Effector memory CD4-positive, alpha-beta T cell (primary cell): ENCODE data around the gene NUP54.

Source experiments
- DNase-seq, 3 donors: peaks; one replicate each; pipeline ENCODE4 v3.0.0-alpha.2; 2020
- H3K27ac ChIP-seq: 2 replicates; pipeline ENCODE4 v1.7.0; 2013; ENCODE audit warnings: mild to moderate bottlenecking, low read length, moderate library complexity; ENCODE audit not compliant: insufficient read depth, poor library complexity, severe bottlenecking
- H3K27me3 ChIP-seq: replicated peaks from 2 replicates; pipeline ENCODE4 v1.7.0; 2013; ENCODE audit warnings: mild to moderate bottlenecking, low read length; ENCODE audit not compliant: insufficient read depth, control insufficient read depth, poor library complexity, severe bottlenecking
- H3K36me3 ChIP-seq: 2 replicates; pipeline ENCODE4 v1.7.0; 2013; ENCODE audit warnings: mild to moderate bottlenecking, low read length, moderate library complexity; ENCODE audit not compliant: control insufficient read depth, insufficient read depth
- H3K4me1 ChIP-seq: 2 replicates; pipeline ENCODE4 v1.7.0; 2013; ENCODE audit warnings: low read length, mild to moderate bottlenecking; ENCODE audit not compliant: control insufficient read depth, insufficient read depth, poor library complexity, severe bottlenecking
- H3K4me3 ChIP-seq: 2 replicates; pipeline ENCODE4 v1.7.0; 2013; ENCODE audit warnings: low read length, low read depth, mild to moderate bottlenecking; ENCODE audit not compliant: insufficient read depth, poor library complexity, severe bottlenecking
- H3K9me3 ChIP-seq: 2 replicates; pipeline ENCODE4 v1.7.0; 2013; ENCODE audit warnings: mild to moderate bottlenecking, low read length, moderate library complexity; ENCODE audit not compliant: control insufficient read depth
- total RNA-seq, 3 donors: gene quantifications; one replicate each; lab custom pipeline; 2026; lab: John Stamatoyannopoulos, UW

The NUP54 gene, protein sequence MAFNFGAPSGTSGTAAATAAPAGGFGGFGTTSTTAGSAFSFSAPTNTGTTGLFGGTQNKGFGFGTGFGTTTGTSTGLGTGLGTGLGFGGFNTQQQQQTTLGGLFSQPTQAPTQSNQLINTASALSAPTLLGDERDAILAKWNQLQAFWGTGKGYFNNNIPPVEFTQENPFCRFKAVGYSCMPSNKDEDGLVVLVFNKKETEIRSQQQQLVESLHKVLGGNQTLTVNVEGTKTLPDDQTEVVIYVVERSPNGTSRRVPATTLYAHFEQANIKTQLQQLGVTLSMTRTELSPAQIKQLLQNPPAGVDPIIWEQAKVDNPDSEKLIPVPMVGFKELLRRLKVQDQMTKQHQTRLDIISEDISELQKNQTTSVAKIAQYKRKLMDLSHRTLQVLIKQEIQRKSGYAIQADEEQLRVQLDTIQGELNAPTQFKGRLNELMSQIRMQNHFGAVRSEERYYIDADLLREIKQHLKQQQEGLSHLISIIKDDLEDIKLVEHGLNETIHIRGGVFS
- 42.2 to 54.5 (median 45.7) reads per million in 3 donors for total RNA-seq

DNA sequence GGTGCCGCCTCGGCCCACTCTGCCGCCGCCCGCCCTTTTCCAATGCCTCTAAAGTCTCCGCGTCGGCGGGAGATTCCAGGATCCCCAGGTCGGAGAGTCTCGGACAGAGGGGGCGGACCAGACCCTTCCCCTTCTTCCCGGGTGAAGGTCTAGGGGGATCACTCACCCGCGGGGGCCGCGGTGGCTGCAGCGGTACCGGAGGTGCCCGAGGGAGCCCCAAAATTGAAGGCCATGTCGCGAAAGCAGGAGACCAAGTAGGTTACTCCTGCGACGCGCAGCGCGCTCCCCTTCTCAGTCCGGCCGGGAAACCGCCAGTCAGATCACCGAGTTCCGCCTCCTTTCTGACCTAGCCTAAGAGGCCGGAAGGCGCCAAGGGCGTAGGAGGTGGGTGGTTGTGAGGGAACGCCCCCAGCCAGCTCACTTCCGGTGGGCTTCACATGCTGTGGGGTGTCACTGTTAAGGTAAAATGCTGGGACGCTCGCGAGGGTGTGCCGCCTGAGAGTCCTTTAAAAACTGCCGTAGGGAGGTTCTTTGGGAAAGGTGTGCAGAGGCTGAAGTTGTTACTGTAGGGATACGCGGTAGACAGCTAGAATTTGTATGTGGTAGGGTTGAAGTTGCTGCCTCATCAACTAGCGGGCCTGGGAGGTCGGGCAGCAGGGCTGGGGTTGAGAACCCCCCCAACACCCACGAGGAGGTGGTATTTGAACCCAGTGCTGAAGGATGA is at the start of gene NUP54:
Gene NUP54 (minus strand): TSS at position 256 of the 724 bp plus-strand sequence. CDS start 23 bp downstream, at position 233.
- Histone ChIP-seq H3K27ac (peak within 1 kb of the TSS; percentile 90), H3K9me3 (no peaks in the 10 kb centered on the region), H3K4me3 (peak within 1 kb of the TSS; percentile 96), H3K27me3 (no peaks in the 10 kb centered on the region), H3K36me3 (peaks cover 6% of the 10 kb centered on the region), H3K4me1 (peaks cover 12% of the 10 kb centered on the region)
- peak; percentile 84 to 89 (median 88) for DNase-seq

DNA sequence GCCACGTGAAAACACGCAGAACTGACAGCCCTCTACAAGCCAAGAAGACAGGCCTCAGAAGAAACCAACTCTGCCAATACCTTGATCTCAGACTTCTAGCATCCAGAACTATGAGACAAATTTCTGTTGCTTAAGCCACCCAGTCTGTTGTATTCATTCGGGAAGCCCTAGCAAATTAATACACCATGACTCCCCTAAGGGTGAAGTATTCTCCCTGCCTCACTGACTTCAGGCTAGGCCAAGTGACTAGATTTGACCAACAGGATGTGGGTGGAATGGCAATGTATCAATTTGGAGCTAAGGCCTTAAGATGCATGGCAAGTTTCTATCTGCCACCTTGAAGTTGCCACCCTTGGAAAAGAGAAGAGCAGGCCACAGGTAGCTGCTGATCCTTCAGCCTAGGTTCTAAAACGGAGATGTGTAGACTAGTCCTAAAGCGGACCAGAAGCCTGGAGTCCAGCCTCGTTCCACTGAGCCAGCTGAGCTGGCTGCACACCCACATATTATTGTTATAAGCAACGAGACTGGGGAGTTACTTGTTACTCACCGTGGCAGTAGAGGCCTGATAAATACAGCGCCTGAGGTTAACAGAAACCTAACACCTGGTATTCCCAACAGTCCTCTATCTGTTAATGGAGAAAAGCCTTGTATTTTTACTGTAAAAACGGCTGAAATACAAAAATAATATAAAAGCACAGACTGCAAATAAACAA is 49.0 kb upstream of the NUP54 start:
- H3K4me1 ChIP-seq, result peaks cover 10% of the 10 kb centered on the region
- DNase-seq, result no peak
- H3K27me3 ChIP-seq, result no peaks in the 10 kb centered on the region
- H3K36me3 ChIP-seq, result peaks cover 23% of the 10 kb centered on the region
- H3K9me3 ChIP-seq, result peaks cover 10% of the 10 kb centered on the region
- no peak overlapping the region for H3K27ac ChIP-seq
- H3K4me3 ChIP-seq, result no peak overlapping the region

DNA sequence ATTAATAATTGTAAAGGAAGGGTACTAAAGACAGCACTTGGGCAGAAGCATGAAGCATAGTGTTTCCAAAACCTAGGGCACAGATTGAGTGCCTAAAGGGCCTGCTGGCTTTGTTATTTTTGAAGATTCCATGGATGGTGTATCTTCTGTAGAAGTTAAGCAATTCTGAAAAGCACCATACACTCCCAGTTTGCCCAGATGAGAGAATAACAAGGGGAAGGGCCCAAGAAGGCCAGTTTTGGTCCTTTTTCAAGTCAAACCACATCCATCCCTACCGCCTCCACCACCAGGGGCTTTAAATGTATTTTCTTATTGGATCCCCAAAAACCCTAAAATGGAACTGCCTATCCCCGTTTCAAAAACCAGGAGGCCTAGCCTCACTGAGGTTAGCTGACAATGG is 48.2 kb upstream of the NUP54 start:
- no peak overlapping the region for H3K27ac ChIP-seq
- H3K27me3 ChIP-seq, result no peaks in the 10 kb centered on the region
- no peak overlapping the region for H3K4me3 ChIP-seq
- H3K9me3 ChIP-seq, result peaks cover 10% of the 10 kb centered on the region
- H3K36me3 ChIP-seq, result peaks cover 27% of the 10 kb centered on the region
- peaks cover 10% of the 10 kb centered on the region for H3K4me1 ChIP-seq
- DNase-seq, result no peak

DNA sequence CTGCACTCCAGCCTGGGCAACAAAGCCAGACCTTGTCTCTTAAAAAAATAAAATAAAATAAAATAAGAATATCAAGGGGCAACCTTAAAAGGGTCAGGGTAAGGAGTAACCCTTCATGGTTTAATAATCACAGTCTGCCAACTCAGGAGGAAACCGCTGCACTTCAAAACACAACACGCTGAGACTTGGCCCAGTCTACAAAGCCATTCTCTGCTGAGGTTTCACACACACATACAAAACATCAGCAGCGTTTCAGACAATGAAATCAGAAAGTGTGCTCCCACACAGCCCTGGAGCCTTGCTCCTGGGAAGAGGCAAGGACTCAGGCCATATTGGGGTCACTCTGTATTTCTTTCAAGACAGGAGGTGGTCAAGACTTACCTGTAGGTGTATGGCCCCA is 47.1 kb upstream of the NUP54 start:
- H3K4me1 ChIP-seq, result peaks cover 10% of the 10 kb centered on the region
- H3K36me3 ChIP-seq, result peaks cover 27% of the 10 kb centered on the region
- no peaks in the 10 kb centered on the region for H3K27me3 ChIP-seq
- H3K9me3 ChIP-seq, result peaks cover 10% of the 10 kb centered on the region
- DNase-seq, result no peak
- no peak overlapping the region for H3K27ac ChIP-seq
- H3K4me3 ChIP-seq, result no peak overlapping the region

DNA sequence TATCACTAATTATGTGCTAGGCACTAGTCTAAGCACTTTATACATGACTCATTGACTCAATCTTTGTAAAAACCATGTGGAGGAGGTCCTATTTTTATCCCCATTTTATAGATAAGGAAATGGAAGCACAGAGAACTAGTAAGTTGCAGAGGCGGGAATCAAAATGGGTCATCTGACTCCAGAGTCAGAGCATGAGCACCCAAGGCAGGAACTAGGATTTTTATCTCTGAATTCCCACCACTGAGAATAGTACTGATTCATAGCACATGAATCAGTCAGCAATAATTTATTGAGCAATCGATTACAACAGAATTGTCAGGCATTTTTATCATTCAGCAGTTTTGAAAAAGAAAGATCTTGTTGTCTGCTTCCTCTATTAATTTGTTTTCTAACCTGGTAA is 46.1 kb upstream of the NUP54 start:
- no peak for DNase-seq
- Histone ChIP-seq H3K9me3 (peaks cover 10% of the 10 kb centered on the region), H3K36me3 (peaks cover 30% of the 10 kb centered on the region), H3K27me3 (no peaks in the 10 kb centered on the region), H3K27ac (no peak overlapping the region), H3K4me1 (peaks cover 4% of the 10 kb centered on the region), H3K4me3 (no peak overlapping the region)

DNA sequence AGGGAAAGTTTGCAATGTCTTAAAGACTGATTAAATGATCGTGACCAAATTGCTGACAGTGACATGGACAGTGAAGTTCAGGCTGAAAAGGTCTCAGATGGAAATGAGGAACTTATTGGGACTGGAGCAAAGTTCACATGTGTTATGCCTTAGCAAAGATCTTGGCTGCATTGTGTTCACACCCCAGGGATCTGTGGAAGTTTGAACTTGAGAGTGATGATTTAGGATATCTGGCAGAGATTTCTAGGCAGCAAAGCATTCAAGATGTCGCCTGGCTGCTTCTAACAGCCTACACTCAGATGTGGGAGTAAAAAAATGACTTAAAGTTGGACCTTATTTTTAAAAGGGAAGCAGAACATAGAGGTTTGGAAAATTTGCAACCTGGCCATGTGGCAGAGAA is 44.0 kb upstream of the NUP54 start:
- H3K9me3 ChIP-seq, result peaks cover 10% of the 10 kb centered on the region
- H3K4me1 ChIP-seq, result no peaks in the 10 kb centered on the region
- no peak overlapping the region for H3K27ac ChIP-seq
- no peaks in the 10 kb centered on the region for H3K27me3 ChIP-seq
- peaks cover 30% of the 10 kb centered on the region for H3K36me3 ChIP-seq
- H3K4me3 ChIP-seq, result no peak overlapping the region
- DNase-seq, result no peak

DNA sequence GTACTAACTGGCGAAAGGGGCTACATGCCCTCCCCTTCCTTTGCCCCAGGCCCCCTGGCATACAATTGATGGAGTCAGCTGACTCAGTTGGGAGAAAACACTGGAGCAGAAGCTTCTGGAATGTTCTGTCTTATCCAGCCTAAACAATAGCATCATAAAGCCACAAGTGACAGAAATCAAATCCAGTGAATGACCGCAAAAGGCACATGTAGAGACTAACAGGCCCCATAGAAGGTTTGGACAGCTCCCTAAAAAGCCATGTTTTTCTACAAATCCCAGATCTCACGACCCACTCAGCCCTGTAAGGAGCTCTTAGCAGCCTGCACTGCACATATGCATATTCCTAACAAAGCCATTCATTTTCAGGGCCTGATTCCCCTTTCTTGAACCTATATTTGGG is 40.4 kb upstream of the NUP54 start:
- Histone ChIP-seq H3K27ac (no peak overlapping the region), H3K4me1 (no peaks in the 10 kb centered on the region), H3K9me3 (peaks cover 10% of the 10 kb centered on the region), H3K4me3 (no peak overlapping the region), H3K36me3 (peaks cover 21% of the 10 kb centered on the region), H3K27me3 (no peaks in the 10 kb centered on the region)
- DNase-seq, result no peak

DNA sequence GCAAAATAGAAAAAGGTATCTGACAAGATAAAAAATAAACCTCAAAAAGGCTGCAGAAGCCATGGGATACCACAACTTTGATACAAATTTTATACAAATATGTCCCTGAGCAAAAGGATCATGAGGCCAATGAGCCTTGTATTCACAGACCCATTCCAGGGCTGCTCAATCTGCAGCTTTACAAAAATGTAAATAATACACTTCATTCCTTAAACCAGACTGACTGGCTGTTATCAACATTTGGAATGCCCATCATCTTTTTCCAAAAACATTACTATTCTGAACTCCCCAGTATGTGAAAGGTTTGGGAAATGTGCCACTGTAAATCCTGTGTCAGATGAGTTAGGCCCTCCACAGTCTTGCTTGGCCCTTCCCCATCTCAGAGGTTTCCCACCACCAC is 40.0 kb upstream of the NUP54 start:
- no peaks in the 10 kb centered on the region for H3K27me3 ChIP-seq
- H3K4me3 ChIP-seq, result no peak overlapping the region
- H3K9me3 ChIP-seq, result peaks cover 9% of the 10 kb centered on the region
- peaks cover 16% of the 10 kb centered on the region for H3K36me3 ChIP-seq
- no peak for DNase-seq
- no peaks in the 10 kb centered on the region for H3K4me1 ChIP-seq
- no peak overlapping the region for H3K27ac ChIP-seq

DNA sequence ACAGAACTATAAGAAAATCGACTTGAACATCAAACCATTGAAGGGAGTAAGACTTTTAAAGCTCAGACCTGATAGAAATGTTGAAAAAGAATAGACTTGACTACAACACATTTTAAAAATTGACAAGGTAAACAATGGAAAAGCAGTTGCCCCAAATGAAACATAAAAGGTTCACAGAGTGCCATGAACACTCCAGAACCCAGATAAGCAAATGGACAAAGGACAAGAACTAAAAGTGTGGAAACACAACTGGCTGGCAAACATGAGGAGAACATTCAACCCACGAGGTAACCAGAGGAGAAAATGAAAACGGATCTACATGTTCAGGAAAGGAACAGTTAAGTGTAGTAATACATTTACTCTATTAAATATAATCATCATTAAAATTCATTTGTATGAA is 39.0 kb upstream of the NUP54 start:
- H3K4me3 ChIP-seq, result no peak overlapping the region
- H3K27me3 ChIP-seq, result no peaks in the 10 kb centered on the region
- no peak for DNase-seq
- peaks cover 7% of the 10 kb centered on the region for H3K36me3 ChIP-seq
- peaks cover under 1% of the 10 kb centered on the region for H3K9me3 ChIP-seq
- no peaks in the 10 kb centered on the region for H3K4me1 ChIP-seq
- H3K27ac ChIP-seq, result no peak overlapping the region
